GM12878 (cell line): ENCODE data around the gene MRPL49. TPM values are rescaled to one million over a fixed set of nuclear protein-coding genes. Genes with fewer than 3 reads are reported as not detected.
A peak's percentile ranks its signal among the peaks of the same experiment; 100 is the strongest.

Source experiments
- ATAC-seq: fragments of 200-7000 bp; cut with Tn5 transposase; 3 replicates; pipeline ENCODE4 v1.9.1; 2020; ENCODE audit warnings: mild to moderate bottlenecking, moderate library complexity
- BruUV-seq: library from RNA; stranded (reverse); fragments of 400-500 nt; replicated peaks from 2 replicates; lab custom pipeline; 2021; lab: Mats Ljungman, UMichigan
- CTCF ChIA-PET: fragments of 300-600 bp; sonication (Branson Sonifier 250); formaldehyde crosslinking; extraction: SDS; loops from one replicate; lab custom pipeline; 2021; ENCODE audit warnings: inconsistent platforms; lab: Yijun Ruan, JAX
- POLR2A ChIA-PET: fragments of 350-600 bp; formaldehyde crosslinking; extraction: SDS; loops from one replicate; lab custom pipeline; 2021; ENCODE audit warnings: inconsistent platforms; lab: Charles Lee
- RAD21 ChIA-PET: fragments of 300-600 bp; sonication (Branson Sonifier 250); formaldehyde crosslinking; loops from one replicate; lab custom pipeline; 2023; ENCODE audit warnings: antibody characterized with exemption; ENCODE audit not compliant: unreplicated experiment; lab: Charles Lee
- SMC1A ChIA-PET: fragments of 300-600 bp; sonication (Branson Sonifier 250); formaldehyde crosslinking; loops from one replicate; lab custom pipeline; 2023; ENCODE audit not compliant: unreplicated experiment, uncharacterized antibody; lab: Charles Lee
- DNase-seq: peaks from one replicate; pipeline ENCODE4 v3.0.0-alpha.2; 2011; ENCODE audit warnings: low read depth, low spot score
- FAIRE-seq: peaks from 3 replicates; lab custom pipeline; 2011; peaks lifted over from hg19 to GRCh38; lab: Jason Lieb, UNC
- H2AFZ ChIP-seq: 2 replicates; pipeline ENCODE4 v1.6.0; 2011; ENCODE audit warnings: low read depth, low read length, control low read depth; ENCODE audit not compliant: control insufficient read depth
- H3K27ac ChIP-seq: 2 replicates; pipeline ENCODE4 v1.5.1; 2011; ENCODE audit warnings: control low read depth; ENCODE audit not compliant: control insufficient read depth, insufficient read depth
- H3K27me3 ChIP-seq, 2 experiments: replicated peaks in 1 of 2; 2 replicates each; pipeline versions ENCODE4 v1.6.0 to v1.6.1; 2011; ENCODE audit warnings: low read length in 1 of 2; ENCODE audit not compliant: control insufficient read depth in 2 of 2, insufficient read depth in 2 of 2
- H3K36me3 ChIP-seq, 2 experiments: 2 replicates each; pipeline ENCODE4 v1.5.1; 2011; ENCODE audit warnings: low read length in 1 of 2; ENCODE audit not compliant: control insufficient read depth in 2 of 2, insufficient read depth in 2 of 2
- H3K4me1 ChIP-seq: 2 replicates; pipeline ENCODE4 v1.6.1; 2011; ENCODE audit warnings: mild to moderate bottlenecking, low read length, moderate library complexity, mixed read lengths; ENCODE audit not compliant: control insufficient read depth, insufficient read depth
- H3K4me2 ChIP-seq: 2 replicates; pipeline ENCODE4 v1.6.0; 2011; ENCODE audit warnings: control low read depth; ENCODE audit not compliant: control insufficient read depth, insufficient read depth
- H3K4me3 ChIP-seq: fragments of 200-600 bp; sonication (generic); 2 replicates; pipeline ENCODE4 v1.5.1; 2016
- H3K79me2 ChIP-seq: 2 replicates; pipeline ENCODE4 v1.6.0; 2011; ENCODE audit warnings: low read length; ENCODE audit not compliant: control insufficient read depth, insufficient read depth
- H3K9ac ChIP-seq: 2 replicates; pipeline ENCODE4 v1.8.0; 2011; ENCODE audit warnings: low read length, control low read depth, mixed read lengths; ENCODE audit not compliant: control insufficient read depth, insufficient read depth
- H3K9me3 ChIP-seq: replicated peaks from 3 replicates; pipeline ENCODE4 v1.5.1; 2011; ENCODE audit warnings: mild to moderate bottlenecking, low read length; ENCODE audit not compliant: control insufficient read depth, insufficient read depth
- H4K20me1 ChIP-seq: 2 replicates; pipeline ENCODE4 v1.6.0; 2011; ENCODE audit not compliant: control insufficient read depth, insufficient read depth
- BMI1 ChIP-seq: fragments of 450-650 bp; IDR thresholded peaks from 2 replicates; pipeline ENCODE4 v1.6.1; 2016; ENCODE audit warnings: mild to moderate bottlenecking, moderate library complexity, borderline replicate concordance
- CHD4 ChIP-seq: fragments of 200-600 bp; sonication (generic); IDR thresholded peaks from 2 replicates; pipeline ENCODE4 v1.6.1; 2016; ENCODE audit warnings: mild to moderate bottlenecking
- EGR1 ChIP-seq, 2 experiments: IDR thresholded peaks; 1 replicate in 1 of 2; 2 replicates in 1 of 2; pipeline ENCODE4 v1.6.1; 2011 to 2012; ENCODE audit warnings: low read depth in 2 of 2, low read length in 2 of 2, borderline replicate concordance in 1 of 2, mild to moderate bottlenecking in 1 of 2, moderate library complexity in 1 of 2
- HCFC1 ChIP-seq: fragments of 150-350 bp; IDR thresholded peaks from 2 replicates; pipeline ENCODE4 v1.6.1; 2014; ENCODE audit warnings: low read length
- KDM1A ChIP-seq: fragments of 200-600 bp; sonication (generic); IDR thresholded peaks from 2 replicates; pipeline ENCODE4 v1.6.1; 2016; ENCODE audit warnings: borderline replicate concordance
- MYB ChIP-seq: fragments of 150-350 bp; IDR thresholded peaks from 2 replicates; pipeline ENCODE4 v1.6.1; 2014; ENCODE audit warnings: mild to moderate bottlenecking, low read depth, low read length, borderline replicate concordance
- SIX5 ChIP-seq: IDR thresholded peaks from 2 replicates; pipeline ENCODE4 v1.6.1; 2011; ENCODE audit warnings: mild to moderate bottlenecking, low read depth, low read length, moderate library complexity; ENCODE audit not compliant: severe bottlenecking
- SREBF1 ChIP-seq: IDR thresholded peaks from 2 replicates; pipeline ENCODE4 v1.6.1; 2012; ENCODE audit warnings: mild to moderate bottlenecking, low read length
- TAF1 ChIP-seq: IDR thresholded peaks from 2 replicates; pipeline ENCODE4 v1.6.1; 2011; ENCODE audit warnings: mild to moderate bottlenecking, low read depth, low read length, borderline replicate concordance
- YY1 ChIP-seq: IDR thresholded peaks from 2 replicates; pipeline ENCODE4 v1.6.1; 2011; ENCODE audit warnings: low read depth, mild to moderate bottlenecking, low read length
- ZZZ3 ChIP-seq: IDR thresholded peaks from 2 replicates; pipeline ENCODE4 v1.6.1; 2011; ENCODE audit warnings: low read depth; ENCODE audit not compliant: control insufficient read depth, insufficient read length
- whole genome bisulfite sequencing: methylation state at CpG from one replicate; pipeline ENCODE4 v1.1.6; 2016; ENCODE audit warnings: low lambda C conversion rate; ENCODE audit not compliant: insufficient replicate concordance, insufficient coverage; ENCODE audit errors: missing lambda C conversion rate; 5-methylcytosine and 5-hydroxymethylcytosine counted together
- in situ Hi-C: fragments of 300-500 bp; cut with MboI; formaldehyde crosslinking; loops from 9 replicates; pipeline ENCODE4 v1.14.3; 2018; ENCODE audit warnings: mixed read lengths
- intact Hi-C: fragments of 100-400 bp; cut with micrococcal nuclease; formaldehyde crosslinking; loops from one replicate; pipeline ENCODE4 v1.14.2; 2022; ENCODE audit not compliant: unreplicated experiment
- polyA plus RNA-seq, 11 experiments: library from polyadenylated mRNA; depleted of rRNA in 4 of 11; unstranded in 6 of 11; stranded (reverse) in 5 of 11; fragments of >200 nt; fragmentation: Nextera tagmentation in 4 of 11; fragmentation: Illumina TruSeq in 1 of 11; extraction: Ambion mirVana in 4 of 11; extraction: Trizol in 1 of 11; gene quantifications; 1 replicate in 1 of 11; 2 replicates in 10 of 11; pipeline versions ENCODE4 v1.2.1 to v1.2.3, GENCODE V29; 2011 to 2016; ENCODE audit warnings: inconsistent platforms in 2 of 11, missing spikeins in 2 of 11, low read depth in 1 of 11
- total RNA-seq, 4 experiments: library from RNA; depleted of rRNA in 3 of 4; stranded (reverse); fragments of >200 nt in 3 of 4; fragmentation: Illumina TruSeq in 1 of 4; extraction: Trizol in 1 of 4; gene quantifications; 2 replicates each; pipeline versions ENCODE4 v1.2.1 to v1.2.3, GENCODE V29; 2013 to 2021
- TF ChIP-seq, protein P1 (sequence below): IDR thresholded peaks from 2 replicates; pipeline ENCODE4 v1.6.1; 2012; ENCODE audit warnings: low read depth, low read length, improper control_type of control experiment
- TF ChIP-seq, protein P2 (sequence below): fragments of 450-650 bp; IDR thresholded peaks from 2 replicates; pipeline ENCODE4 v1.6.1; 2017; ENCODE audit warnings: low read depth, mild to moderate bottlenecking, moderate library complexity
- TF ChIP-seq, protein P3 (sequence below): fragments of 450-650 bp; conservative IDR thresholded peaks from 2 replicates; pipeline ENCODE4 v1.6.1; 2017; ENCODE audit warnings: mild to moderate bottlenecking, moderate library complexity

The MRPL49 gene
- total and polyA plus RNA-seq, 10 of the 15 experiments (the other 5 are each of a cell fraction or from before 2014, with no cell fraction given): 42.0 to 116 (median 71.7) TPM

DNA sequence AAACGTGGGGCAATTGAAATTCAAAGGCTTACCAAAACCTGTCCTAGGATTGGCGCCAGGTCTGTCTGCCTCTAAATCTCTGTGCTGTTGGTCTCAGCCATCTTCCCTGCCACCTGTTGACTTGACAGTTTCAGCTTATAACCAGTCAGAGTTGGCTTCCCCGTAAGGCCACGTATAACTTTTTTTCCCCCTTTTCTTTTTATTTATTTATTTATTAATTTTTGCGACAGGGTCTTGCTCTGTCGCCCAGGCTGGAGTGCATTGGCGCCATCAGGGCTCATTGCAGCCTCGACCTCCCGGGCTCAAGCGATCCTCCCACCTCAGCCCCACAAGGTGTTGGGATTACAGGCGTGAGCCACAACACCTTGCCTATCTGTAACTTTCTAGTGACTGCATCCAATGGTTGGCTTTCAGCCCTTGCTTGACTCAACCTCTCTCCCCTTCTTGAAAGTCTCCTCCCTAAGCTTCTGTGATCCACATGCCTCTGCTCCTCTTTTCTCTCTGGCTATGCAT is 13.6 kb downstream of the MRPL49 start:
- Histone ChIP-seq H3K36me3 (peaks cover 8 to 10% of the 10 kb centered on the region in 2 experiments; a peak in 3 of 4 replicates), H3K9me3 (no peaks in the 10 kb centered on the region), H3K9ac (peak overlapping the region; percentile 96), H3K4me2 (peak overlapping the region; percentile 68), H3K4me1 (peaks cover 20% of the 10 kb centered on the region), H3K27me3 (no peaks in the 10 kb centered on the region), H3K79me2 (peaks cover 44% of the 10 kb centered on the region), H4K20me1 (0 out of 2 replicates have a peak, but pooled peaks cover 4% of the 10 kb centered on the region), H3K27ac (peak overlapping the region; percentile 99), H3K4me3 (peak overlapping the region; percentile 99), H2AFZ (peak overlapping the region; percentile 80)
- in situ Hi-C loops (no loop called here), intact Hi-C loops (loop anchor here (10.0 kb wide), 1 partner anchor 119 kb away; no protein-coding TSS in a partner anchor)
- ATAC-seq: no peak
- ChIA-PET SMC1A (interaction anchor here (0.7 to 2.4 kb wide), 11 partner anchors 9 to 287 kb away, joined by 3 to 13 read pairs (median 6); partner anchors contain the start of genes FAU, MRPL49 and ZNHIT2), CTCF (interaction anchor here (0.9 to 6.7 kb wide), 11 partner anchors 10 to 291 kb away, joined by 3 to 40 read pairs (median 6); partner anchors contain the start of genes CAPN1, CDC42BPG, CDC42EP2 and FAU), RAD21 (interaction anchor here (0.7 to 3.0 kb wide), 10 partner anchors 11 to 288 kb away, joined by 3 to 25 read pairs (median 5); partner anchors contain the start of genes ARL2, CAPN1, DPF2 and FAU), POLR2A (interaction anchor here (0.6 to 3.1 kb wide), 15 partner anchors 11 to 356 kb away, joined by 3 to 28 read pairs (median 7); partner anchors contain the start of genes CAPN1, FAU, MRPL49 and POLA2)
- no peak for FAIRE-seq
- 48% methylated on average over 11 of the region's 11 CpGs for WGBS
- TF ChIP-seq HCFC1 (no peak), MYB (no peak), SREBF1 (no peak), ZZZ3 (no peak), TAF1 (0 out of 2 replicates have a peak, but pooled peaks have one; percentile 21), SIX5 (no peak), EGR1 (IDR thresholded peaks at IDR 0.05; ENCODE audit: borderline replicate concordance in 1 of 2, low read depth in 2 of 2, low read length in 2 of 2) (no peak), YY1 (peak; percentile 20; the same call in 1 of the 2 replicates), BMI1 (no peak), CHD4 (no peak), KDM1A (no peak)
- TF ChIP-seq, protein P1, sequence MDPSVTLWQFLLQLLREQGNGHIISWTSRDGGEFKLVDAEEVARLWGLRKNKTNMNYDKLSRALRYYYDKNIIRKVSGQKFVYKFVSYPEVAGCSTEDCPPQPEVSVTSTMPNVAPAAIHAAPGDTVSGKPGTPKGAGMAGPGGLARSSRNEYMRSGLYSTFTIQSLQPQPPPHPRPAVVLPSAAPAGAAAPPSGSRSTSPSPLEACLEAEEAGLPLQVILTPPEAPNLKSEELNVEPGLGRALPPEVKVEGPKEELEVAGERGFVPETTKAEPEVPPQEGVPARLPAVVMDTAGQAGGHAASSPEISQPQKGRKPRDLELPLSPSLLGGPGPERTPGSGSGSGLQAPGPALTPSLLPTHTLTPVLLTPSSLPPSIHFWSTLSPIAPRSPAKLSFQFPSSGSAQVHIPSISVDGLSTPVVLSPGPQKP: no peak
- TF ChIP-seq, protein P2, sequence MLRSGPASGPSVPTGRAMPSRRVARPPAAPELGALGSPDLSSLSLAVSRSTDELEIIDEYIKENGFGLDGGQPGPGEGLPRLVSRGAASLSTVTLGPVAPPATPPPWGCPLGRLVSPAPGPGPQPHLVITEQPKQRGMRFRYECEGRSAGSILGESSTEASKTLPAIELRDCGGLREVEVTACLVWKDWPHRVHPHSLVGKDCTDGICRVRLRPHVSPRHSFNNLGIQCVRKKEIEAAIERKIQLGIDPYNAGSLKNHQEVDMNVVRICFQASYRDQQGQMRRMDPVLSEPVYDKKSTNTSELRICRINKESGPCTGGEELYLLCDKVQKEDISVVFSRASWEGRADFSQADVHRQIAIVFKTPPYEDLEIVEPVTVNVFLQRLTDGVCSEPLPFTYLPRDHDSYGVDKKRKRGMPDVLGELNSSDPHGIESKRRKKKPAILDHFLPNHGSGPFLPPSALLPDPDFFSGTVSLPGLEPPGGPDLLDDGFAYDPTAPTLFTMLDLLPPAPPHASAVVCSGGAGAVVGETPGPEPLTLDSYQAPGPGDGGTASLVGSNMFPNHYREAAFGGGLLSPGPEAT: no peak
- TF ChIP-seq, protein P3, sequence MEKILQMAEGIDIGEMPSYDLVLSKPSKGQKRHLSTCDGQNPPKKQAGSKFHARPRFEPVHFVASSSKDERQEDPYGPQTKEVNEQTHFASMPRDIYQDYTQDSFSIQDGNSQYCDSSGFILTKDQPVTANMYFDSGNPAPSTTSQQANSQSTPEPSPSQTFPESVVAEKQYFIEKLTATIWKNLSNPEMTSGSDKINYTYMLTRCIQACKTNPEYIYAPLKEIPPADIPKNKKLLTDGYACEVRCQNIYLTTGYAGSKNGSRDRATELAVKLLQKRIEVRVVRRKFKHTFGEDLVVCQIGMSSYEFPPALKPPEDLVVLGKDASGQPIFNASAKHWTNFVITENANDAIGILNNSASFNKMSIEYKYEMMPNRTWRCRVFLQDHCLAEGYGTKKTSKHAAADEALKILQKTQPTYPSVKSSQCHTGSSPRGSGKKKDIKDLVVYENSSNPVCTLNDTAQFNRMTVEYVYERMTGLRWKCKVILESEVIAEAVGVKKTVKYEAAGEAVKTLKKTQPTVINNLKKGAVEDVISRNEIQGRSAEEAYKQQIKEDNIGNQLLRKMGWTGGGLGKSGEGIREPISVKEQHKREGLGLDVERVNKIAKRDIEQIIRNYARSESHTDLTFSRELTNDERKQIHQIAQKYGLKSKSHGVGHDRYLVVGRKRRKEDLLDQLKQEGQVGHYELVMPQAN: no peak
- no peak for DNase-seq
- no TSS peak for BruUV-seq
